ENCODE measurements around the gene RASSF7. TPM values are rescaled to one million over a fixed set of nuclear protein-coding genes. Genes with fewer than 3 reads are reported as not detected.
"Not testable (repeated sequence)": the region's sequence is repeated elsewhere in the genome, so short reads cannot be mapped to it uniquely, and the experiment has no call there.

Gene RASSF7
- total and polyA plus RNA-seq, 2 donors (not counting 3 experiments of a cell fraction or from before 2014, with no cell fraction given) = 14.1 to 19.9 TPM

DNA sequence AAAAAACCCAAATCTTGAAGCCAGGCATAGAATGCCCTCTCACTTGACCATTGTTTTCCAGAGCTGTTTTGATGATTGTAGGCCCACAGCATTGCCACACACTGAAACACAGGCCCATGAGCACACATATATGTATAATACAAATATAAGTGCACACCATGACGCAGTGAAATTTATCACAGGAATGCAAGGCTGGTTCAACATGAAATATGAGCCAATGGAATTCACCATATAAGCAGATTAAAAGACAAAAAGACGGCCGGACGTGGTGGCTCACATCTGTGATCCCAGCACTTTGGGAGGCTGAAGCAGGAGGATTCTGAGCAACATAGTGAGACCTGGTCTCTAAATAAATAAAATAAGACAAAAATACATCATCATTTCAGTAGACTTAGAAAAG, 44.4 kb upstream of the RASSF7 start:
- H3K36me3 ChIP-seq (ENCODE audit: control insufficient read depth in 2 of 2, extremely low read depth in 1 of 2, insufficient read depth in 2 of 2, low read length in 2 of 2) = no peaks in the 10 kb centered on the region
- ChIA-PET POLR2A (no interaction called here), CTCF (no interaction called here)
- H3K4me3 ChIP-seq (replicated peaks in 1 of 3; ENCODE audit: insufficient read depth in 1 of 3, low read depth in 1 of 3, low read length in 3 of 3) = no peak overlapping the region
- H3K79me2 ChIP-seq (ENCODE audit: control insufficient read depth, insufficient read depth, low read length) = no peaks in the 10 kb centered on the region
- no peaks in the 10 kb centered on the region for H3K27me3 ChIP-seq (ENCODE audit: control insufficient read depth in 2 of 2, insufficient read depth in 2 of 2, low read length in 2 of 2)
- no peaks in the 10 kb centered on the region for H3K9me3 ChIP-seq (replicated peaks; ENCODE audit: control insufficient read depth, insufficient read depth, low read length)
- FAIRE-seq (no peak), DNase-seq (ENCODE audit: low read depth, low spot score) (no peak)
- H3K9ac ChIP-seq (replicated peaks; ENCODE audit: extremely low read depth, insufficient read depth, low read length) = no peak overlapping the region
- no TSS peak for BruUV-seq (replicated peaks)
- TF ChIP-seq EZH2 (IDR thresholded peaks at IDR 0.05; ENCODE audit: borderline replicate concordance, low read depth, low read length, severe bottlenecking) (no peak), POLR2A (IDR thresholded peaks at IDR 0.05; ENCODE audit: low read depth, low read length) (no peak), POLR2AphosphoS5 (IDR thresholded peaks at IDR 0.05; ENCODE audit: insufficient read depth, low read depth, low read length) (no peak), JUN (IDR thresholded peaks at IDR 0.05; ENCODE audit: borderline replicate concordance, insufficient read depth, insufficient read length, low read depth) (no peak), MYC (IDR thresholded peaks at IDR 0.05; ENCODE audit: low read depth, low read length) (no peak), GATA2 (IDR thresholded peaks at IDR 0.05; ENCODE audit: insufficient read depth, insufficient read length, low read depth, low read length) (no peak), FOS (IDR thresholded peaks at IDR 0.05; ENCODE audit: borderline replicate concordance, insufficient read depth, low read length) (no peak)
- TF ChIP-seq, protein P1, sequence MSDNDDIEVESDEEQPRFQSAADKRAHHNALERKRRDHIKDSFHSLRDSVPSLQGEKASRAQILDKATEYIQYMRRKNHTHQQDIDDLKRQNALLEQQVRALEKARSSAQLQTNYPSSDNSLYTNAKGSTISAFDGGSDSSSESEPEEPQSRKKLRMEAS (IDR thresholded peaks at IDR 0.05; ENCODE audit: insufficient read depth, insufficient read length) = no peak
- TF ChIP-seq, protein P2, sequence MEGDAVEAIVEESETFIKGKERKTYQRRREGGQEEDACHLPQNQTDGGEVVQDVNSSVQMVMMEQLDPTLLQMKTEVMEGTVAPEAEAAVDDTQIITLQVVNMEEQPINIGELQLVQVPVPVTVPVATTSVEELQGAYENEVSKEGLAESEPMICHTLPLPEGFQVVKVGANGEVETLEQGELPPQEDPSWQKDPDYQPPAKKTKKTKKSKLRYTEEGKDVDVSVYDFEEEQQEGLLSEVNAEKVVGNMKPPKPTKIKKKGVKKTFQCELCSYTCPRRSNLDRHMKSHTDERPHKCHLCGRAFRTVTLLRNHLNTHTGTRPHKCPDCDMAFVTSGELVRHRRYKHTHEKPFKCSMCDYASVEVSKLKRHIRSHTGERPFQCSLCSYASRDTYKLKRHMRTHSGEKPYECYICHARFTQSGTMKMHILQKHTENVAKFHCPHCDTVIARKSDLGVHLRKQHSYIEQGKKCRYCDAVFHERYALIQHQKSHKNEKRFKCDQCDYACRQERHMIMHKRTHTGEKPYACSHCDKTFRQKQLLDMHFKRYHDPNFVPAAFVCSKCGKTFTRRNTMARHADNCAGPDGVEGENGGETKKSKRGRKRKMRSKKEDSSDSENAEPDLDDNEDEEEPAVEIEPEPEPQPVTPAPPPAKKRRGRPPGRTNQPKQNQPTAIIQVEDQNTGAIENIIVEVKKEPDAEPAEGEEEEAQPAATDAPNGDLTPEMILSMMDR (IDR thresholded peaks at IDR 0.05; ENCODE audit: extremely low read depth in 1 of 2, insufficient read depth in 1 of 2, low read depth in 1 of 2, low read length in 2 of 2) = no peak
- H3K4me2 ChIP-seq (ENCODE audit: insufficient read depth, low read length) = no peak overlapping the region
- intact Hi-C loops (cut with micrococcal nuclease) = loop anchor here (5.0 kb wide), 1 partner anchor 209 kb away; the partner anchor contains the start of gene IFITM2
- H3K9me1 ChIP-seq (replicated peaks; ENCODE audit: control insufficient read depth, extremely low read depth, insufficient read depth, low read length) = no peaks in the 10 kb centered on the region
- H3K27ac ChIP-seq (ENCODE audit: insufficient read depth, low read depth, low read length) = no peak overlapping the region
- dilution Hi-C loops (cut with MboI; ENCODE audit: extremely low pct_ligation_motif_present, low sequenced_read_pairs) = no loop called here
- no peaks in the 10 kb centered on the region for H4K20me1 ChIP-seq (replicated peaks; ENCODE audit: control insufficient read depth, extremely low read depth, insufficient read depth, low read length)
- H3K4me1 ChIP-seq (ENCODE audit: control insufficient read depth, extremely low read depth, insufficient read depth, low read length) = peaks cover 3% of the 10 kb centered on the region
- no peak overlapping the region for H2AFZ ChIP-seq (ENCODE audit: low read depth, low read length)

DNA sequence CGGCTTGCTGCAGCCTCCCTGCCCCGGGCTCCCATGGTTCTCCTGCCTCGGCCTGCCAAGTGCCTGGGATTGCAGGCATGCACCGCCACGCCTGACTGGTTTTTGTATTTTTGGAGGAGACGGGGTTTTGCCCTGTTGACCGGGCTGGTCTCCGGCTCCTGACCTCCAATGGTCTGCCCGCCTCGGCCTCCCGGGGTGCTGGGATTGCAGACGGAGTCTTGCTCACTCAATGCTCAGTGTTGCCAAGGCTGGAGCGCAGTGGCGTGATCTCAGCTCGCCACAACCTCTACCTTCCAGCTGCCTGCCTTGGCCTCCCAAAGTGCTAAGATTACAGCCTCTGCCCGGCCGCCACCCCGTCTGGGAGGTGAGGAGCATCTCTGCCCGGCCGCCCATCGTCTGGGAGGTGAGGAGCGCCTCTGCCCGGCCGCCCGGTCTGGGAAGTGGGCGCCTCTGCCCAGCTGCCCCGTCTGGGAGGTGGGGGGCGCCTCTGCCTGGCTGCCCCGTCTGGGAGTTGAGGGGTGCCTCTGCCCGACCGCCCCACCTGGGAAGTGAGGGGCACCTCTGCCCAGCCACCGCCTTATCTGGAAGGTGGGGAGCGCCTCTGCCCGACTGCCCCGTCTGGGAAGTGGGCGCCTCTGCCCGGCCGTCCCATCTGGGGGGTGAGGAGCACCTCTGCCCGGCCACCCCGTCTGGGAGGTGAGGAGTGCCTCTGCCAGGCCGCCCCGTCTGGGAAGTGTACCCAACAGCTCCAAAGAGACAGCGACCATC, 43.7 kb upstream of the RASSF7 start:
- POLR2A ChIA-PET; H3K4me1 ChIP-seq (ENCODE audit: control insufficient read depth, extremely low read depth, insufficient read depth, low read length); H3K36me3 ChIP-seq (ENCODE audit: control insufficient read depth in 2 of 2, extremely low read depth in 1 of 2, insufficient read depth in 2 of 2, low read length in 2 of 2); dilution Hi-C loops (cut with MboI; ENCODE audit: extremely low pct_ligation_motif_present, low sequenced_read_pairs); H3K27ac ChIP-seq (ENCODE audit: insufficient read depth, low read depth, low read length); FAIRE-seq; H2AFZ ChIP-seq (ENCODE audit: low read depth, low read length); H3K27me3 ChIP-seq (ENCODE audit: control insufficient read depth in 2 of 2, insufficient read depth in 2 of 2, low read length in 2 of 2); DNase-seq (ENCODE audit: low read depth, low spot score); BruUV-seq (replicated peaks); H3K9ac ChIP-seq (replicated peaks; ENCODE audit: extremely low read depth, insufficient read depth, low read length); H4K20me1 ChIP-seq (replicated peaks; ENCODE audit: control insufficient read depth, extremely low read depth, insufficient read depth, low read length); H3K9me1 ChIP-seq (replicated peaks; ENCODE audit: control insufficient read depth, extremely low read depth, insufficient read depth, low read length); H3K79me2 ChIP-seq (ENCODE audit: control insufficient read depth, insufficient read depth, low read length); CTCF ChIA-PET; H3K4me3 ChIP-seq (replicated peaks in 1 of 3; ENCODE audit: insufficient read depth in 1 of 3, low read depth in 1 of 3, low read length in 3 of 3); H3K9me3 ChIP-seq (replicated peaks; ENCODE audit: control insufficient read depth, insufficient read depth, low read length); H3K4me2 ChIP-seq (ENCODE audit: insufficient read depth, low read length): not testable (repeated sequence)
- intact Hi-C loops (cut with micrococcal nuclease) = loop anchor here (5.0 kb wide), 1 partner anchor 210 kb away; the partner anchor contains the start of gene IFITM2
